PFSK-1 (cell line): ENCODE measurements around the gene CNGA1.

Source experiments
- POLR2AphosphoS5 ChIP-seq: IDR thresholded peaks from 2 replicates; pipeline ENCODE4 v1.6.1; 2012; ENCODE audit warnings: low read depth, mild to moderate bottlenecking, control low read depth, low read length, moderate library complexity
- SIN3A ChIP-seq: IDR thresholded peaks from 2 replicates; pipeline ENCODE4 v1.6.1; 2012; ENCODE audit warnings: mild to moderate bottlenecking, low read length, moderate library complexity, borderline replicate concordance; ENCODE audit not compliant: insufficient read depth

DNA sequence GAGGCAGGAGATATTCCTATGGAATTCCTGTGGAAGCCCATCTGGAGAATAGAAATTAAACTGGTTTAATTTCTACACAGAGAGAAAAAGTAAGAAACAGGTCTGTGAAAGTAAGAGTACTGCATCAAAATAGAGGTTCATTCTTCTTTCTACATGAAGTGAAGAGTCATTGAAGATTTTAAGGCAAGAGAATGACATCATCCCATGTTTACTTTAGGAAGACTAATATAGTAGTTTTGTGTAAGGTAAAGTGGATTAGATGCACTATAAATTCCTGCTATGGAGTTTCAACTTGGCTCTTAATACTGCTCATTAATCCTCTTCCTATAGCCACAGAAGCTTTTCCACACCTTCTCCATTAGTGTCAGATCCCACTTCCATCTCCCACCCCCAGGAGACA, 47.6 kb downstream of the CNGA1 start:
- TF ChIP-seq POLR2AphosphoS5 (no peak), SIN3A (no peak)
